GM12878 (cell line): ENCODE data around the gene APCDD1.

Source experiments
- CTCF ChIP-seq, 3 experiments: IDR thresholded peaks in 2 of 3; conservative IDR thresholded peaks in 1 of 3; 2 replicates each; pipeline ENCODE4 v1.5.1; 2011; ENCODE audit warnings: low read depth in 3 of 3, low read length in 3 of 3, mild to moderate bottlenecking in 3 of 3, control low read depth in 2 of 3, moderate library complexity in 2 of 3, inconsistent platforms in 1 of 3, mixed read lengths in 1 of 3; ENCODE audit not compliant: control insufficient read depth in 2 of 3, insufficient read depth in 1 of 3; ENCODE audit errors: extremely low read depth in 1 of 3
- FOS ChIP-seq: IDR thresholded peaks from 3 replicates; pipeline ENCODE4 v1.6.1; 2011; ENCODE audit warnings: borderline replicate concordance; ENCODE audit not compliant: insufficient read length; ENCODE audit errors: extremely low read depth
- JUND ChIP-seq: IDR thresholded peaks from 2 replicates; pipeline ENCODE4 v1.6.1; 2012; ENCODE audit warnings: low read depth, mild to moderate bottlenecking, low read length, improper control_type of control experiment, moderate library complexity
- NFYA ChIP-seq: IDR thresholded peaks from 2 replicates; pipeline ENCODE4 v1.6.1; 2011; ENCODE audit warnings: low read depth, mild to moderate bottlenecking, low read length, improper control_type of control experiment, borderline replicate concordance
- POLR2A ChIP-seq: IDR thresholded peaks from 2 replicates; pipeline ENCODE4 v1.6.1; 2011; ENCODE audit warnings: low read depth, mild to moderate bottlenecking, low read length
- PRDM15 ChIP-seq: fragments of 450-650 bp; formaldehyde crosslinking; IDR thresholded peaks from 2 replicates; pipeline ENCODE4 v1.4.0; 2020; ENCODE audit warnings: mild to moderate bottlenecking, moderate library complexity
- RAD21 ChIP-seq: IDR thresholded peaks from 2 replicates; pipeline ENCODE4 v1.6.1; 2011; ENCODE audit warnings: mild to moderate bottlenecking, low read depth, low read length, moderate library complexity; ENCODE audit not compliant: insufficient read depth

GRCh38 chr18:10516078-10516477 lies 61.6 kb downstream of the APCDD1 start:
- no peak for TF ChIP-seq CTCF (IDR thresholded peaks at IDR 0.05 in 2 of 3, conservative IDR thresholded peaks at IDR 0.05 in 1 of 3; ENCODE audit: control insufficient read depth in 2 of 3, extremely low read depth in 1 of 3, insufficient read depth in 1 of 3, low read depth in 3 of 3, low read length in 3 of 3)
- no peak for TF ChIP-seq RAD21
- no peak for TF ChIP-seq PRDM15
- TF ChIP-seq POLR2A: no peak
- TF ChIP-seq JUND: no peak
- no peak for TF ChIP-seq NFYA
- no peak for TF ChIP-seq FOS
